Smooth muscle cell (in vitro differentiated cells): ENCODE data around the gene BBS4. TPM values are rescaled to one million over a fixed set of nuclear protein-coding genes. Genes with fewer than 3 reads are reported as not detected.

ENCODE experiments used
- DNase-seq: peaks from one replicate; lab custom pipeline; 2025; ENCODE audit not compliant: unreplicated experiment; lab: John Stamatoyannopoulos, UW
- H2AFZ ChIP-seq: fragments of 200-600 bp; sonication (generic); 2 replicates; pipeline ENCODE4 v1.6.0; 2016; ENCODE audit warnings: antibody characterized with exemption, low read depth, mild to moderate bottlenecking
- H3F3A ChIP-seq: fragments of 200-600 bp; sonication (generic); 2 replicates; pipeline ENCODE4 v1.6.0; 2017; ENCODE audit warnings: antibody characterized with exemption, low read depth
- H3K27ac ChIP-seq: fragments of 200-600 bp; sonication (generic); 2 replicates; pipeline ENCODE4 v1.5.1; 2016; ENCODE audit warnings: low read depth, mild to moderate bottlenecking
- H3K27me3 ChIP-seq: fragments of 200-600 bp; sonication (generic); 2 replicates; pipeline ENCODE4 v1.6.1; 2016; ENCODE audit warnings: low read depth, mild to moderate bottlenecking
- H3K36me3 ChIP-seq: fragments of 200-600 bp; sonication (generic); 2 replicates; pipeline ENCODE4 v1.5.1; 2016; ENCODE audit warnings: low read depth
- H3K4me1 ChIP-seq: fragments of 200-600 bp; sonication (generic); 2 replicates; pipeline ENCODE4 v1.5.1; 2016; ENCODE audit warnings: low read depth
- H3K4me2 ChIP-seq: fragments of 200-600 bp; sonication (generic); 2 replicates; pipeline ENCODE4 v1.6.0; 2016; ENCODE audit warnings: mild to moderate bottlenecking
- H3K4me3 ChIP-seq: fragments of 200-600 bp; sonication (generic); 2 replicates; pipeline ENCODE4 v1.5.1; 2016; ENCODE audit warnings: mild to moderate bottlenecking
- H3K79me2 ChIP-seq: fragments of 200-600 bp; sonication (generic); 2 replicates; pipeline ENCODE4 v1.6.0; 2016; ENCODE audit warnings: low read depth, mild to moderate bottlenecking
- H3K9ac ChIP-seq: fragments of 200-600 bp; sonication (generic); 2 replicates; pipeline ENCODE4 v1.6.0; 2016; ENCODE audit warnings: low read depth
- H3K9me3 ChIP-seq: fragments of 200-600 bp; sonication (generic); replicated peaks from 2 replicates; pipeline ENCODE4 v1.5.1; 2016; ENCODE audit warnings: low read depth
- H4K20me1 ChIP-seq: fragments of 200-600 bp; sonication (generic); 2 replicates; pipeline ENCODE4 v1.6.0; 2016; ENCODE audit warnings: low read depth
- CTCF ChIP-seq: fragments of 200-600 bp; sonication (generic); IDR thresholded peaks from 2 replicates; pipeline ENCODE4 v1.5.1; 2017; ENCODE audit warnings: borderline replicate concordance, mild to moderate bottlenecking, antibody characterized with exemption; ENCODE audit not compliant: insufficient read depth, poor library complexity, severe bottlenecking
- WGBS: methylation state at CpG from one replicate; pipeline ENCODE4 v1.1.7; 2016; ENCODE audit warnings: low lambda C conversion rate; 5-methylcytosine and 5-hydroxymethylcytosine counted together
- polyA plus RNA-seq: library from polyadenylated mRNA; unstranded; fragments of >200 nt; fragmentation: Nextera tagmentation; extraction: Ambion mirVana; gene quantifications from 2 replicates; pipeline ENCODE4 v1.2.1, GENCODE V29; 2016
- total RNA-seq: library from RNA; depleted of rRNA; stranded (reverse); fragments of >200 nt; gene quantifications from 2 replicates; pipeline ENCODE4 v1.2.3, GENCODE V29; 2014

BBS4 gene
- total and polyA plus RNA-seq, 2 experiments from 2014 or later = 23.0 to 88.2 TPM

GRCh38 chr15:72728821-72729220, 42.8 kb downstream of the BBS4 start:
- DNase-seq = no peak
- Histone ChIP-seq H3K79me2 (no peaks in the 10 kb centered on the region), H3K9me3 (no peaks in the 10 kb centered on the region), H4K20me1 (no peaks in the 10 kb centered on the region), H3K4me3 (no peak overlapping the region), H3K9ac (no peak overlapping the region), H2AFZ (no peak overlapping the region), H3K4me1 (no peaks in the 10 kb centered on the region), H3K27ac (no peak overlapping the region), H3F3A (no peaks in the 10 kb centered on the region), H3K36me3 (no peaks in the 10 kb centered on the region), H3K4me2 (no peak overlapping the region), H3K27me3 (no peaks in the 10 kb centered on the region)
- WGBS = 78% methylated on average over 1 of the region's 1 CpG
- TF ChIP-seq CTCF = no peak

- DNase-seq = no peak
- Histone ChIP-seq H2AFZ (no peak overlapping the region), H3F3A (no peaks in the 10 kb centered on the region), H3K36me3 (peaks cover 3% of the 10 kb centered on the region), H3K79me2 (no peaks in the 10 kb centered on the region), H3K4me1 (no peaks in the 10 kb centered on the region), H3K4me2 (no peak overlapping the region), H3K27ac (no peak overlapping the region), H3K4me3 (no peak overlapping the region), H4K20me1 (no peaks in the 10 kb centered on the region), H3K27me3 (no peaks in the 10 kb centered on the region), H3K9ac (no peak overlapping the region), H3K9me3 (no peaks in the 10 kb centered on the region)
- TF ChIP-seq CTCF = no peak
Observed at GRCh38 chr15:72732086-72732485, 46.1 kb downstream of the BBS4 start.

GRCh38 chr15:72732516-72732915, 46.5 kb downstream of the BBS4 start:
- H3K4me3 ChIP-seq = no peak overlapping the region
- H3K27me3 ChIP-seq = no peaks in the 10 kb centered on the region
- WGBS = 93% methylated on average over 4 of the region's 4 CpGs
- H3K4me2 ChIP-seq = no peak overlapping the region
- H3K9ac ChIP-seq = no peak overlapping the region
- H2AFZ ChIP-seq = no peak overlapping the region
- no peaks in the 10 kb centered on the region for H3K4me1 ChIP-seq
- no peaks in the 10 kb centered on the region for H3K9me3 ChIP-seq
- H4K20me1 ChIP-seq = no peaks in the 10 kb centered on the region
- no peak for DNase-seq
- H3K36me3 ChIP-seq = peaks cover 7% of the 10 kb centered on the region
- H3K27ac ChIP-seq = no peak overlapping the region
- no peaks in the 10 kb centered on the region for H3K79me2 ChIP-seq
- TF ChIP-seq CTCF = no peak
- H3F3A ChIP-seq = no peaks in the 10 kb centered on the region

- Histone ChIP-seq H3K9ac (no peak overlapping the region), H3K27me3 (no peaks in the 10 kb centered on the region), H3K36me3 (peaks cover 8% of the 10 kb centered on the region), H3K79me2 (no peaks in the 10 kb centered on the region), H3K4me1 (no peaks in the 10 kb centered on the region), H3K27ac (no peak overlapping the region), H4K20me1 (no peaks in the 10 kb centered on the region), H3K9me3 (no peaks in the 10 kb centered on the region), H2AFZ (no peak overlapping the region), H3K4me3 (no peak overlapping the region), H3K4me2 (no peak overlapping the region), H3F3A (no peaks in the 10 kb centered on the region)
- WGBS = 74% methylated on average over 2 of the region's 2 CpGs
- TF ChIP-seq CTCF = no peak
- DNase-seq = no peak
Observed at GRCh38 chr15:72733941-72734738, 48.1 kb downstream of the BBS4 start.
